Astrocyte of the cerebellum (primary cell): ENCODE measurements around the gene SLC16A10.
"Not testable (repeated sequence)": the region's sequence is repeated elsewhere in the genome, so short reads cannot be mapped to it uniquely, and the experiment has no call there.

Experiments used
- DNase-seq: peaks from one replicate; pipeline ENCODE4 v3.0.0-alpha.2; 2011; ENCODE audit warnings: low read depth
- H3K4me3 ChIP-seq: 2 replicates; pipeline ENCODE4 v1.5.1; 2011; ENCODE audit warnings: mild to moderate bottlenecking, low read depth, low read length, moderate library complexity
- CTCF ChIP-seq: IDR thresholded peaks from 2 replicates; pipeline ENCODE4 v1.5.1; 2012; ENCODE audit warnings: low read length, low read depth, moderate library complexity, mild to moderate bottlenecking; ENCODE audit errors: missing control alignments
- in situ Hi-C: cut with HindIII; loops from 2 replicates; pipeline ENCODE4 v1.10.0; 2017; ENCODE audit warnings: low sequenced_read_pairs

SLC16A10 gene

GRCh38 chr6:111199935-111200334, 112.6 kb downstream of the SLC16A10 start:
- in situ Hi-C loops: no loop called here
- no peak for DNase-seq
- TF ChIP-seq CTCF: no peak
- no peak overlapping the region for H3K4me3 ChIP-seq

GRCh38 chr6:111200350-111201243, 113.3 kb downstream of the SLC16A10 start:
- H3K4me3 ChIP-seq: no peak overlapping the region
- in situ Hi-C loops: no loop called here
- TF ChIP-seq CTCF: no peak
- DNase-seq: no peak

- no peak for TF ChIP-seq CTCF
- no peak overlapping the region for H3K4me3 ChIP-seq
- no peak for DNase-seq
Observed at GRCh38 chr6:111201244-111201554, 113.9 kb downstream of the SLC16A10 start.

GRCh38 chr6:111201764-111202163, 114.5 kb downstream of the SLC16A10 start:
- in situ Hi-C loops: no loop called here
- H3K4me3 ChIP-seq: no peak overlapping the region

More at GRCh38 chr6:111201244-111201554, 113.9 kb downstream of the SLC16A10 start:
- in situ Hi-C loops: no loop called here

GRCh38 chr6:111203539-111203938, 116.2 kb downstream of the SLC16A10 start:
- in situ Hi-C loops, DNase-seq: not testable (repeated sequence)

More at GRCh38 chr6:111201764-111202163, 114.5 kb downstream of the SLC16A10 start:
- TF ChIP-seq CTCF: no peak
- DNase-seq: no peak

GRCh38 chr6:111204305-111204704, 117.0 kb downstream of the SLC16A10 start:
- H3K4me3 ChIP-seq: no peak overlapping the region
- in situ Hi-C loops: no loop called here
- DNase-seq: no peak

More at GRCh38 chr6:111203539-111203938, 116.2 kb downstream of the SLC16A10 start:
- not testable (repeated sequence) for H3K4me3 ChIP-seq

More at GRCh38 chr6:111204305-111204704, 117.0 kb downstream of the SLC16A10 start:
- TF ChIP-seq CTCF: no peak
